PFSK-1 (cell line): ENCODE measurements around the gene SFMBT2.

ENCODE experiments used
- POLR2AphosphoS5 ChIP-seq: IDR thresholded peaks from 2 replicates; pipeline ENCODE4 v1.6.1; 2012; ENCODE audit warnings: low read depth, mild to moderate bottlenecking, control low read depth, low read length, moderate library complexity
- TAF1 ChIP-seq: IDR thresholded peaks from 2 replicates; pipeline ENCODE4 v1.6.1; 2012; ENCODE audit warnings: low read length, control low read depth, borderline replicate concordance; ENCODE audit not compliant: insufficient read depth
- TF ChIP-seq, protein P1 (sequence below), 2 experiments: IDR thresholded peaks; 2 replicates each; pipeline versions ENCODE4 v1.6.1 to v1.8.0; 2011 to 2012; ENCODE audit warnings: low read depth in 2 of 2, low read length in 2 of 2, control low read depth in 1 of 2, inconsistent platforms in 1 of 2, mild to moderate bottlenecking in 1 of 2, moderate library complexity in 1 of 2; ENCODE audit not compliant: insufficient read depth in 1 of 2

DNA sequence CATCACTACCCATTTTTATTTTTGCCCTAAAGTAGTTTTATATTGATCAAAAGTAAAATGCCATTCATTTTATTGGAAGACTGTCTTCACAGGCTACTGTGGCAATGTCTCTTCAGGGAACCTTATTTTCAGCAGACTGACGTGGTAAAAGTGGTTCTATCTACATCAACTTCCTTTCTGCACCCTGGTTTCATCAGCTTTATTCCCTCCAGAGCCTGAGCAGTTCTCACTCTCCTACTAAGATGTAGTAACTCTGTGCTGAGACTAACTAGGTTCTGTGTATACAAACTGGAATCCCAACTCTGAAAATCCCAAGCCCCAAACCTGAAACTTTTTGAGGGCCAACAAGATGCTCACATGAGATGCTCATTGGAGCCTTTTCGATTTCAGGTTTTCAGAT is 155.3 kb downstream of the SFMBT2 start:
- no peak for TF ChIP-seq POLR2AphosphoS5
- TF ChIP-seq, protein P1, sequence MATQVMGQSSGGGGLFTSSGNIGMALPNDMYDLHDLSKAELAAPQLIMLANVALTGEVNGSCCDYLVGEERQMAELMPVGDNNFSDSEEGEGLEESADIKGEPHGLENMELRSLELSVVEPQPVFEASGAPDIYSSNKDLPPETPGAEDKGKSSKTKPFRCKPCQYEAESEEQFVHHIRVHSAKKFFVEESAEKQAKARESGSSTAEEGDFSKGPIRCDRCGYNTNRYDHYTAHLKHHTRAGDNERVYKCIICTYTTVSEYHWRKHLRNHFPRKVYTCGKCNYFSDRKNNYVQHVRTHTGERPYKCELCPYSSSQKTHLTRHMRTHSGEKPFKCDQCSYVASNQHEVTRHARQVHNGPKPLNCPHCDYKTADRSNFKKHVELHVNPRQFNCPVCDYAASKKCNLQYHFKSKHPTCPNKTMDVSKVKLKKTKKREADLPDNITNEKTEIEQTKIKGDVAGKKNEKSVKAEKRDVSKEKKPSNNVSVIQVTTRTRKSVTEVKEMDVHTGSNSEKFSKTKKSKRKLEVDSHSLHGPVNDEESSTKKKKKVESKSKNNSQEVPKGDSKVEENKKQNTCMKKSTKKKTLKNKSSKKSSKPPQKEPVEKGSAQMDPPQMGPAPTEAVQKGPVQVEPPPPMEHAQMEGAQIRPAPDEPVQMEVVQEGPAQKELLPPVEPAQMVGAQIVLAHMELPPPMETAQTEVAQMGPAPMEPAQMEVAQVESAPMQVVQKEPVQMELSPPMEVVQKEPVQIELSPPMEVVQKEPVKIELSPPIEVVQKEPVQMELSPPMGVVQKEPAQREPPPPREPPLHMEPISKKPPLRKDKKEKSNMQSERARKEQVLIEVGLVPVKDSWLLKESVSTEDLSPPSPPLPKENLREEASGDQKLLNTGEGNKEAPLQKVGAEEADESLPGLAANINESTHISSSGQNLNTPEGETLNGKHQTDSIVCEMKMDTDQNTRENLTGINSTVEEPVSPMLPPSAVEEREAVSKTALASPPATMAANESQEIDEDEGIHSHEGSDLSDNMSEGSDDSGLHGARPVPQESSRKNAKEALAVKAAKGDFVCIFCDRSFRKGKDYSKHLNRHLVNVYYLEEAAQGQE (IDR thresholded peaks at IDR 0.05; ENCODE audit: insufficient read depth in 1 of 2, low read depth in 2 of 2, low read length in 2 of 2) = no peak
- TF ChIP-seq TAF1 = no peak
